HepG2 (cell line): ENCODE data around the gene PRKAR1B. TPM values are rescaled to one million over a fixed set of nuclear protein-coding genes. Genes with fewer than 3 reads are reported as not detected.

Source experiments
- ASH2L ChIP-seq: fragments of 300-600, 200-600 bp; sonication (generic); IDR thresholded peaks from 2 replicates; pipeline ENCODE4 v1.7.0; 2017; ENCODE audit warnings: low read depth, mild to moderate bottlenecking, moderate library complexity, mixed read lengths, low read length; ENCODE audit not compliant: insufficient read length
- DMAP1 ChIP-seq: IDR thresholded peaks from 2 replicates; pipeline ENCODE4 v1.6.1; 2016
- HCFC1 ChIP-seq: fragments of 150-350 bp; IDR thresholded peaks from 2 replicates; pipeline ENCODE4 v1.6.1; 2014; ENCODE audit warnings: low read depth, low read length
- NONO ChIP-seq, 2 experiments: fragments of 450-650 bp in 1 of 2; sonication (generic) in 1 of 2; formaldehyde crosslinking in 1 of 2; IDR thresholded peaks in 1 of 2; conservative IDR thresholded peaks in 1 of 2; 2 replicates each; pipeline versions ENCODE4 v1.6.1 to v1.8.0; 2017 to 2022; ENCODE audit warnings: mild to moderate bottlenecking in 1 of 2, missing genetic modification reagents in 1 of 2, moderate library complexity in 1 of 2
- RXRA ChIP-seq: sonication (generic); formaldehyde crosslinking; IDR thresholded peaks from 2 replicates; pipeline ENCODE4 v1.5.1; 2020; ENCODE audit warnings: missing genetic modification reagents
- SOX5 ChIP-seq: IDR thresholded peaks from 2 replicates; pipeline ENCODE4 v1.6.1; 2016; ENCODE audit warnings: borderline replicate concordance
- SRY ChIP-seq: sonication (generic); formaldehyde crosslinking; IDR thresholded peaks from 2 replicates; pipeline ENCODE4 v1.8.0; 2022; ENCODE audit warnings: mild to moderate bottlenecking, missing genetic modification reagents
- TAF15 ChIP-seq: fragments of 200-400 bp; formaldehyde crosslinking; IDR thresholded peaks from one replicate; pipeline ENCODE4 v1.6.1; 2018; ENCODE audit warnings: mild to moderate bottlenecking, low read depth, low read length; ENCODE audit not compliant: poor library complexity, severe bottlenecking
- TBL1XR1 ChIP-seq: fragments of 150-350 bp; IDR thresholded peaks from 2 replicates; pipeline ENCODE4 v1.6.1; 2014; ENCODE audit warnings: borderline replicate concordance, low read length; ENCODE audit not compliant: partially characterized antibody
- TCF7 ChIP-seq: sonication (generic); IDR thresholded peaks from 2 replicates; pipeline ENCODE4 v1.6.1; 2016; ENCODE audit warnings: antibody characterized with exemption, low read depth
- ZNF225 ChIP-seq: sonication (generic); formaldehyde crosslinking; IDR thresholded peaks from 2 replicates; pipeline ENCODE4 v1.4.0; 2020; ENCODE audit warnings: mild to moderate bottlenecking, missing genetic modification reagents
- ZNF496 ChIP-seq: sonication (generic); formaldehyde crosslinking; IDR thresholded peaks from 2 replicates; pipeline ENCODE4 v1.8.1; 2023; ENCODE audit warnings: mild to moderate bottlenecking, moderate library complexity, missing genetic modification reagents; ENCODE audit not compliant: insufficient replicate concordance
- ZNF569 ChIP-seq: sonication (generic); formaldehyde crosslinking; IDR thresholded peaks from 2 replicates; pipeline ENCODE4 v1.5.0; 2020; ENCODE audit warnings: mild to moderate bottlenecking, missing genetic modification reagents, moderate library complexity, borderline replicate concordance
- polyA plus RNA-seq, 8 experiments: library from polyadenylated mRNA; depleted of rRNA in 3 of 8; stranded (reverse) in 7 of 8; unstranded in 1 of 8; fragments of >200 nt; fragmentation: Illumina TruSeq in 4 of 8; extraction: Trizol in 4 of 8; gene quantifications; 2 replicates each; pipeline versions ENCODE4 v1.2.1 to v1.2.3, GENCODE V29; 2011 to 2016; ENCODE audit warnings: low read depth in 4 of 8, missing spikeins in 1 of 8, mixed read lengths in 1 of 8; ENCODE audit not compliant: insufficient read depth in 1 of 8
- total RNA-seq, 5 experiments: library from RNA; depleted of rRNA; stranded (reverse); fragments of >200 nt; fragmentation: Illumina TruSeq; extraction: Trizol; gene quantifications; 2 replicates each; pipeline ENCODE4 v1.2.3, GENCODE V29; 2016; ENCODE audit warnings: low read depth in 1 of 5
- TF ChIP-seq, protein P1 (sequence below): sonication (generic); formaldehyde crosslinking; conservative IDR thresholded peaks from 2 replicates; pipeline ENCODE4 v1.4.0; 2020; ENCODE audit warnings: mild to moderate bottlenecking, missing genetic modification reagents, moderate library complexity
- TF ChIP-seq, protein P2 (sequence below), 2 experiments: sonication (generic) in 1 of 2; formaldehyde crosslinking in 1 of 2; IDR thresholded peaks; 2 replicates each; pipeline versions ENCODE4 v1.4.0 to v1.6.1; 2018 to 2020; ENCODE audit warnings: missing genetic modification reagents in 2 of 2, borderline replicate concordance in 1 of 2, low read depth in 1 of 2, mild to moderate bottlenecking in 1 of 2, missing biosample characterization in 1 of 2
- TF ChIP-seq, protein P3 (sequence below): sonication (generic); formaldehyde crosslinking; conservative IDR thresholded peaks from 2 replicates; pipeline ENCODE4 v1.8.1; 2023; ENCODE audit warnings: missing genetic modification reagents
- TF ChIP-seq, protein P4 (sequence below): sonication (generic); formaldehyde crosslinking; IDR thresholded peaks from 2 replicates; pipeline ENCODE4 v1.5.0; 2020; ENCODE audit warnings: mild to moderate bottlenecking, missing genetic modification reagents

Gene PRKAR1B
- total and polyA plus RNA-seq, 2 of the 13 experiments (the other 11 are each of a cell fraction or from before 2014, with no cell fraction given), result 7.9 to 28.2 TPM

DNA sequence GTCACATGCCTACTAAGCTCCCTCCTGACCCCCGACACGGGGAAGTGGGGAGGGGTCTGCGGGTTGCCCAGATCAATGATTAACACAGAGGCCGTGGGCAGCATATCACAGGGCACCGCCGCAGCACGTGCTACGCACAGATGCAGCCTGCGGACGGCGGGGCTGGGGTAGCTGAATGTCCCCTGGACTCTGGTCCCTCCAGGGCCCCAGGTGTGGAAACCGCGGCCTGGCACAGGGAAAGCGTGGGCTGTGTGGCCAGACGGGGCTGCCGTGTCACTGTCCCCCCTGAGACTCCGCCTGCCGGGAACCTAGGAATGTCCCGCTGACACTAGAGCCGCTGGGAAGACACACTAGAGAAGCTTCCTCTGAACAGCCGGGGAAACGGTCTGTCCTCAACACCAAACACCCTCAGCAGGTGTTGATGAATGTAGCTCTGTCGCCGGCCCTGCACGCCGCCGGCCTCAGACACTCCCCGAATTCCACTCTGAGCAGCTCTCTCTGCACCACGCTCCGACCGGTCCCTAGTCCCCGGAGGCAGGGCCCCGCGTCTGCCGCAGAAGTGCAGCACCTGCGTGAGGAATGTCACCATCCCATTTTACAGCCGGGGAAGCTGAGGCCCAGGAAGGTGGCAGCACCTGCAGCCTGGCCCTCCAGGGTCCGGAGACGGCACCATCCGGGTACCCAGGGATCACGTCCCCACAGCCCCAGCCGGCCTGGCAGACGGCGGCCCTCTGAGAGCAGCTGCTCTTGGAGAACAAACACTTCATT, 174.0 kb downstream of the PRKAR1B start (continued):
- no peak for TF ChIP-seq HCFC1
- TF ChIP-seq ZNF569, result no peak
- no peak for TF ChIP-seq NONO (IDR thresholded peaks at IDR 0.05)
- TF ChIP-seq NONO (CRISPR knock-in tag; conservative IDR thresholded peaks at IDR 0.05), result no peak; the same call in 1 of the 2 replicates
- TF ChIP-seq TCF7, result peak; percentile 56; the same call in 1 of the 2 replicates
- no peak for TF ChIP-seq ZNF496 (CRISPR knock-in tag)
- TF ChIP-seq TAF15, result peak; percentile 17
- TF ChIP-seq DMAP1 (CRISPR knock-in tag), result peak; percentile 68; the same call in 1 of the 2 replicates
- TF ChIP-seq, protein P1, sequence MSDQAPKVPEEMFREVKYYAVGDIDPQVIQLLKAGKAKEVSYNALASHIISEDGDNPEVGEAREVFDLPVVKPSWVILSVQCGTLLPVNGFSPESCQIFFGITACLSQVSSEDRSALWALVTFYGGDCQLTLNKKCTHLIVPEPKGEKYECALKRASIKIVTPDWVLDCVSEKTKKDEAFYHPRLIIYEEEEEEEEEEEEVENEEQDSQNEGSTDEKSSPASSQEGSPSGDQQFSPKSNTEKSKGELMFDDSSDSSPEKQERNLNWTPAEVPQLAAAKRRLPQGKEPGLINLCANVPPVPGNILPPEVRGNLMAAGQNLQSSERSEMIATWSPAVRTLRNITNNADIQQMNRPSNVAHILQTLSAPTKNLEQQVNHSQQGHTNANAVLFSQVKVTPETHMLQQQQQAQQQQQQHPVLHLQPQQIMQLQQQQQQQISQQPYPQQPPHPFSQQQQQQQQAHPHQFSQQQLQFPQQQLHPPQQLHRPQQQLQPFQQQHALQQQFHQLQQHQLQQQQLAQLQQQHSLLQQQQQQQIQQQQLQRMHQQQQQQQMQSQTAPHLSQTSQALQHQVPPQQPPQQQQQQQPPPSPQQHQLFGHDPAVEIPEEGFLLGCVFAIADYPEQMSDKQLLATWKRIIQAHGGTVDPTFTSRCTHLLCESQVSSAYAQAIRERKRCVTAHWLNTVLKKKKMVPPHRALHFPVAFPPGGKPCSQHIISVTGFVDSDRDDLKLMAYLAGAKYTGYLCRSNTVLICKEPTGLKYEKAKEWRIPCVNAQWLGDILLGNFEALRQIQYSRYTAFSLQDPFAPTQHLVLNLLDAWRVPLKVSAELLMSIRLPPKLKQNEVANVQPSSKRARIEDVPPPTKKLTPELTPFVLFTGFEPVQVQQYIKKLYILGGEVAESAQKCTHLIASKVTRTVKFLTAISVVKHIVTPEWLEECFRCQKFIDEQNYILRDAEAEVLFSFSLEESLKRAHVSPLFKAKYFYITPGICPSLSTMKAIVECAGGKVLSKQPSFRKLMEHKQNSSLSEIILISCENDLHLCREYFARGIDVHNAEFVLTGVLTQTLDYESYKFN (CRISPR knock-in tag), result peak; percentile 85
- TF ChIP-seq, protein P2, sequence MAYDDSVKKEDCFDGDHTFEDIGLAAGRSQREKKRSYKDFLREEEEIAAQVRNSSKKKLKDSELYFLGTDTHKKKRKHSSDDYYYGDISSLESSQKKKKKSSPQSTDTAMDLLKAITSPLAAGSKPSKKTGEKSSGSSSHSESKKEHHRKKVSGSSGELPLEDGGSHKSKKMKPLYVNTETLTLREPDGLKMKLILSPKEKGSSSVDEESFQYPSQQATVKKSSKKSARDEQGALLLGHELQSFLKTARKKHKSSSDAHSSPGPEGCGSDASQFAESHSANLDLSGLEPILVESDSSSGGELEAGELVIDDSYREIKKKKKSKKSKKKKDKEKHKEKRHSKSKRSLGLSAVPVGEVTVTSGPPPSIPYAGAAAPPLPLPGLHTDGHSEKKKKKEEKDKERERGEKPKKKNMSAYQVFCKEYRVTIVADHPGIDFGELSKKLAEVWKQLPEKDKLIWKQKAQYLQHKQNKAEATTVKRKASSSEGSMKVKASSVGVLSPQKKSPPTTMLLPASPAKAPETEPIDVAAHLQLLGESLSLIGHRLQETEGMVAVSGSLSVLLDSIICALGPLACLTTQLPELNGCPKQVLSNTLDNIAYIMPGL (CRISPR knock-in tag; IDR thresholded peaks at IDR 0.05; ENCODE audit: borderline replicate concordance in 1 of 2, low read depth in 1 of 2), result peak in 1 of 2 experiments; percentile 47; a peak in 1 of 4 replicates
- peak; percentile 38; the same call in 1 of the 2 replicates for TF ChIP-seq RXRA (CRISPR knock-in tag)
- peak; percentile 47; the same call in 1 of the 2 replicates for TF ChIP-seq SOX5 (CRISPR knock-in tag)
- TF ChIP-seq, protein P3, sequence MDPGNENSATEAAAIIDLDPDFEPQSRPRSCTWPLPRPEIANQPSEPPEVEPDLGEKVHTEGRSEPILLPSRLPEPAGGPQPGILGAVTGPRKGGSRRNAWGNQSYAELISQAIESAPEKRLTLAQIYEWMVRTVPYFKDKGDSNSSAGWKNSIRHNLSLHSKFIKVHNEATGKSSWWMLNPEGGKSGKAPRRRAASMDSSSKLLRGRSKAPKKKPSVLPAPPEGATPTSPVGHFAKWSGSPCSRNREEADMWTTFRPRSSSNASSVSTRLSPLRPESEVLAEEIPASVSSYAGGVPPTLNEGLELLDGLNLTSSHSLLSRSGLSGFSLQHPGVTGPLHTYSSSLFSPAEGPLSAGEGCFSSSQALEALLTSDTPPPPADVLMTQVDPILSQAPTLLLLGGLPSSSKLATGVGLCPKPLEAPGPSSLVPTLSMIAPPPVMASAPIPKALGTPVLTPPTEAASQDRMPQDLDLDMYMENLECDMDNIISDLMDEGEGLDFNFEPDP (CRISPR knock-in tag), result no peak
- TF ChIP-seq ZNF225 (CRISPR knock-in tag), result peak; percentile 52
- no peak for TF ChIP-seq TBL1XR1
- TF ChIP-seq ASH2L, result peak; percentile 46
- no peak for TF ChIP-seq SRY (CRISPR knock-in tag)
- TF ChIP-seq, protein P4, sequence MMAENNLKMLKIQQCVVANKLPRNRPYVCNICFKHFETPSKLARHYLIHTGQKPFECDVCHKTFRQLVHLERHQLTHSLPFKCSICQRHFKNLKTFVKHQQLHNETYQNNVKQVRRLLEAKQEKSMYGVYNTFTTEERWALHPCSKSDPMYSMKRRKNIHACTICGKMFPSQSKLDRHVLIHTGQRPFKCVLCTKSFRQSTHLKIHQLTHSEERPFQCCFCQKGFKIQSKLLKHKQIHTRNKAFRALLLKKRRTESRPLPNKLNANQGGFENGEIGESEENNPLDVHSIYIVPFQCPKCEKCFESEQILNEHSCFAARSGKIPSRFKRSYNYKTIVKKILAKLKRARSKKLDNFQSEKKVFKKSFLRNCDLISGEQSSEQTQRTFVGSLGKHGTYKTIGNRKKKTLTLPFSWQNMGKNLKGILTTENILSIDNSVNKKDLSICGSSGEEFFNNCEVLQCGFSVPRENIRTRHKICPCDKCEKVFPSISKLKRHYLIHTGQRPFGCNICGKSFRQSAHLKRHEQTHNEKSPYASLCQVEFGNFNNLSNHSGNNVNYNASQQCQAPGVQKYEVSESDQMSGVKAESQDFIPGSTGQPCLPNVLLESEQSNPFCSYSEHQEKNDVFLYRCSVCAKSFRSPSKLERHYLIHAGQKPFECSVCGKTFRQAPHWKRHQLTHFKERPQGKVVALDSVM (CRISPR knock-in tag), result peak; percentile 78
